GM19397 (cell line): ENCODE measurements around the gene INF2.

Source experiments
- ATAC-seq: cut with Tn5 transposase; IDR thresholded peaks from one replicate; pipeline ENCODE4 v1.9.1; 2021; ENCODE audit warnings: mild to moderate bottlenecking, moderate library complexity; ENCODE audit not compliant: unreplicated experiment

INF2 gene

GRCh38 chr14:104767634-104767918 is 78.2 kb downstream of the INF2 start:
- no peak for ATAC-seq

DNA sequence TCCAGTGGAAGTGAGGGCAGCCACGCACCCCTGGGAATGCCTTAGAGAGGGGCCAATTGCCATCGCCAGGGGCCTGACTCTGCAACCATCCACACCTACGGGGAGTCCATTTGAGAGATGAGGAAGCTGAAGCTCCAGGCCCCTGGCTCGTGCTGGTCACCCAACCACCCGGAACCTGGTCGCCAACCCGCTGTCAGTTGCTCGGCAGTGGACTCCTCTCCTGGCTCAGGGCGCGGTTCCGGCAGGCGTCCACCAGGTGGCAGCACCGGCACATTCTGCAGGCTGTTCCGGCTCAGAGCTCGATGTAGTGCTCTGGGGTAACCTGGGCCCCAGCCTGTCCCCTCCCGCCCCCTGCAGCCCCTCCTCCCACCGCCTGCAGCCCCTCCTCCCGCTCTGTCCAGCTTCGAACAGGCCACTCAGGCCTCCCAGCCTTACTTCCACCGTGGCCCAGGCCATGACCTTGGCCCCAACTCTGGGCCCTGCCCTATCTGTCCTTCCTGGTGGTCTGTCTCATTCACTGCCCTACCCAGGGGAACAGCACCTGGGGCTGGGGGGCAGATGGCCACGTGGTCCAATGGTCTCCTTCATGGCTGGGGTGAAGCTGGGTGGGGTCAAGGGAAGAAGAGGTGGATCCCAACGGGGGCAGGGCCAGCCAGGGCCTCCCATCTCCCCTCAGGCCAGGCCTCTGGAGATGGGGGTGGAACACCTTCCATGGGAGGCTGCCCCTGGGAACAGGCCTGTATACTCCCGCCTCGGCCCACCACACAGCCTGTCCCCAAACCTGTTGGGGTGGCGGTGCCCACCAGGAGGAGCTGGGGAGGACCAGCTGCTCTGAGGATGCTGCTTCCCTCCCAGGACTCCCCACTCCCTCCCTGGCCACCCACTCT is 79.3 kb downstream of the INF2 start:
- peak; percentile 69 for ATAC-seq

DNA sequence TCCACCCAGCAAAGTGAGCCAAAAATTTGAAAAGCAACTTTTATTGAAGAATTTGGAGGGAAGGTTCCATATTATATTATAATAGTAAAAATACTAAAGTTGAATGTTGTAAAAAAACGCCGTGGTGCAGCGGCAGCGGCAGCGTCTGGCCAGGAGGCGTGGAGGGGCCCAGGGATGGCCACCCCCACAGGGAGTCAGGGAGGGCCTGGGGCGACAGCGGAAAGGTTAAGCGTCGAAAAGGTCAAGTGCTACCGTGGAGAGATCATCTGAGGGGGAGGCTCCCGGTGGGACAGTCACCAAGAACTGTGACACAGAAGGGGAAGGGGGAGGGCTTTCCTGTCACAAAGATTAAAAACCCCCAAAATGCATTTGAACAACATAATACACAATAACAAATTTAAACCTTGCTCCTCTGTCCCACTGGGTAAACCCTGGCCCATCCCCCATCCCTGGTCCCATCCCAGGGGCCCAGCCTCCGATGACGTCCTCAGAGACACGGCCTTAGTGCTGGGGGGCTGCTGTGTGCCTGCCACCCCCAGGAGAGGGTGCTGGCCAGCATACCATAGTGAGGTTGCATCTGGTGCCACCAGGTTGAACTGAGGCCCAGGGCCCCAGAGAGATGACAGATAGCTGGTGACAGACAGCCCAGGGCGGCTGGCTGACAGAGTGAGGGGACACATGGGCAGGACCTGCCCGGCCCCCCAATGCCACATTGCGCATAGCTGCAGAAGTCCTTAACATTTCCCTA is 80.1 kb downstream of the INF2 start:
- ATAC-seq, result no peak

GRCh38 chr14:104770072-104770579 is 80.7 kb downstream of the INF2 start:
- ATAC-seq, result no peak

DNA sequence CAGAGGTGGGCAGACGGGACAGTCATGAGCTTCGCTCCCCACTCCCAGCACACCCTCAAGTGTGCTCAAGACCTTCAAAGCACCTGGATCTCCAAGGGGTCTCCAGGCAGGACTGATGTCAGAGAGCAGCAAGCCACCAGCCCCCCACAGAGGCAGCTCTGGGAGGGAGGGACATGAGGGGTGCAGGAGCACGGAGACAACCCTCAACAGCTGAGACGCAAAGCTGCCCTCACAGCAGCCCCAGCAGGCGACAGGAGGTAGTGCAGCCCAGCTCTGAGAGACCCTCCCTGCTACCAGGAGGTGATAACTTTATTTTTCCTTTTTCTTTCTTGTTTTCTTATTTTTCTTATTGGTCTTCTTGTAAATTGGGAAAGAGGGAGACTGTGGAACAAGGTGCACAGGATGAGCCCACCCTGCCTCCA is 81.4 kb downstream of the INF2 start:
- no peak for ATAC-seq

DNA sequence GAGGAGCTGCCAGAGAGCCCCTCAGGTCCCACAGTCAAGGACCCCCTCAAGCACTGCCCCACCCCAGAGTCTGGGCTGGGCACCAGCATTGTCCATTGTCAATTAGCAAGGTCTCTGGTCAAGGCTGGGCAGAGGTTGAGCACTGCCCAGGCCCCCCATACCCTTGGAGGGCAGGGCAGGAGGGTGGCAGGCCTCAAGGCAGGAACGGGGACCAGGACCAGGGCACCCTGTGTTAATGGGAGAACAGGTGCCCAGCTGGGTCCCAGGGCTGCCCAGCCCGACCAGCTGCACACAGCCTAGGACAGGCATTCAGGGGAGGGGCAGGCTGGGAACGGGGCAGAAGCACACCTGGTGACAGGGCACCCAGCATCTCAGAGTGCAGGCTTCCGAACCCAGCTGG is 82.0 kb downstream of the INF2 start:
- ATAC-seq, result no peak
